Stimulated activated CD4-positive, alpha-beta T cell treated with anti-CD3 and anti-CD28 coated beads, TNF-alpha, amount 100 ng/mL, for 24 hours (primary cell): ENCODE data around the gene WNK2.

Source experiments
- DNase-seq, 3 experiments: peaks; one replicate each; pipeline ENCODE4 v3.0.0-alpha.2; 2020; ENCODE audit warnings: low read depth in 3 of 3

Gene WNK2

GRCh38 chr9:93295456-93296076, 111.6 kb downstream of the WNK2 start:
- no peak for DNase-seq

GRCh38 chr9:93296889-93297480, 113.0 kb downstream of the WNK2 start:
- DNase-seq = no peak

GRCh38 chr9:93297659-93298497, 113.9 kb downstream of the WNK2 start:
- no peak for DNase-seq

- no peak for DNase-seq
Measured at GRCh38 chr9:93298498-93299417, 114.8 kb downstream of the WNK2 start.

- no peak for DNase-seq
Measured at GRCh38 chr9:93299418-93300174, 115.7 kb downstream of the WNK2 start.

GRCh38 chr9:93300175-93300572, 116.2 kb downstream of the WNK2 start:
- DNase-seq = no peak

- DNase-seq = no peak
Measured at GRCh38 chr9:93300585-93301081, 116.7 kb downstream of the WNK2 start.

- DNase-seq = no peak
Measured at GRCh38 chr9:93301291-93301811, 117.4 kb downstream of the WNK2 start.

GRCh38 chr9:93301911-93302541, 118.1 kb downstream of the WNK2 start:
- no peak for DNase-seq

- peak; percentile 22 to 49 (median 47) for DNase-seq
Measured at GRCh38 chr9:93302586-93303257, 118.8 kb downstream of the WNK2 start.

GRCh38 chr9:93303258-93303771, 119.4 kb downstream of the WNK2 start:
- no peak for DNase-seq

- DNase-seq = no peak
Measured at GRCh38 chr9:93303806-93304573, 120.1 kb downstream of the WNK2 start.

- DNase-seq = peak in 1 of 3 experiments; percentile 21
Measured at GRCh38 chr9:93304574-93305496, 120.9 kb downstream of the WNK2 start.

- no peak for DNase-seq
Measured at GRCh38 chr9:93305497-93306020, 121.6 kb downstream of the WNK2 start.

- no peak for DNase-seq
Measured at GRCh38 chr9:93306081-93306480, 122.1 kb downstream of the WNK2 start.

GRCh38 chr9:93306579-93307091, 122.7 kb downstream of the WNK2 start:
- DNase-seq = no peak
